Skeletal muscle tissue (tissue), 4 donors: ENCODE results near the gene NDUFS5. TPM values are rescaled to one million over a fixed set of nuclear protein-coding genes. Genes with fewer than 3 reads are reported as not detected.
A peak's percentile ranks its signal among the peaks of the same experiment; 100 is the strongest.
"Not testable (repeated sequence)": the region's sequence is repeated elsewhere in the genome, so short reads cannot be mapped to it uniquely, and the experiment has no call there.

Experiments used
- H3K27ac ChIP-seq: one replicate; pipeline ENCODE4 v1.7.0; 2013; ENCODE audit warnings: mild to moderate bottlenecking, low read depth, low read length, inconsistent platforms
- H3K27me3 ChIP-seq, 3 donors: one replicate each; pipeline ENCODE4 v1.7.0; 2013; ENCODE audit warnings: low read length in 3 of 3; ENCODE audit not compliant: control insufficient read depth in 3 of 3, insufficient read depth in 3 of 3
- H3K36me3 ChIP-seq, 3 donors: one replicate each; pipeline ENCODE4 v1.7.0; 2013; ENCODE audit warnings: low read length in 3 of 3; ENCODE audit not compliant: control insufficient read depth in 3 of 3, insufficient read depth in 3 of 3
- H3K4me1 ChIP-seq, 3 donors: one replicate each; pipeline ENCODE4 v1.7.0; 2013; ENCODE audit warnings: low read length in 3 of 3, mild to moderate bottlenecking in 3 of 3; ENCODE audit not compliant: control insufficient read depth in 3 of 3, insufficient read depth in 3 of 3
- H3K4me3 ChIP-seq, 3 donors: one replicate each; pipeline ENCODE4 v1.7.0; 2013; ENCODE audit warnings: low read length in 3 of 3
- H3K9ac ChIP-seq, 3 donors: one replicate each; pipeline ENCODE4 v1.7.0; 2013; ENCODE audit warnings: low read length in 3 of 3, mild to moderate bottlenecking in 3 of 3, moderate library complexity in 2 of 3, low read depth in 1 of 3
- H3K9me3 ChIP-seq, 3 donors: one replicate each; pipeline ENCODE4 v1.7.0; 2013; ENCODE audit warnings: low read length in 3 of 3; ENCODE audit not compliant: control insufficient read depth in 3 of 3
- total RNA-seq: library from RNA; depleted of rRNA; stranded (reverse); fragments of >200 nt; gene quantifications from one replicate; pipeline ENCODE4 v1.2.3, GENCODE V29; 2014
- donor health status: Osteomylitis.

The NDUFS5 gene
- total RNA-seq, 1 donor from 2014 or later = 503 TPM

GRCh38 chr1:39044762-39045161, 18.6 kb downstream of the NDUFS5 start:
- Histone ChIP-seq H3K36me3 (peaks cover 12 to 27% (median 24%) of the 10 kb centered on the region in 3 donors), H3K4me3 (no peak overlapping the region), H3K27me3 (no peaks in the 10 kb centered on the region)

GRCh38 chr1:39045231-39045630, 19.1 kb downstream of the NDUFS5 start:
- H3K9ac ChIP-seq = no peak overlapping the region
- H3K9me3 ChIP-seq = no peaks in the 10 kb centered on the region
- no peak overlapping the region for H3K27ac ChIP-seq
- peaks cover 10 to 13% (median 13%) of the 10 kb centered on the region in 3 donors for H3K4me1 ChIP-seq
- no peaks in the 10 kb centered on the region for H3K27me3 ChIP-seq
- no peak overlapping the region for H3K4me3 ChIP-seq
- peaks cover 12 to 29% (median 27%) of the 10 kb centered on the region in 3 donors for H3K36me3 ChIP-seq

More at GRCh38 chr1:39044762-39045161, 18.6 kb downstream of the NDUFS5 start:
- no peak overlapping the region for H3K27ac ChIP-seq
- H3K4me1 ChIP-seq = peaks cover 10 to 13% (median 13%) of the 10 kb centered on the region in 3 donors
- no peak overlapping the region for H3K9ac ChIP-seq
- no peaks in the 10 kb centered on the region for H3K9me3 ChIP-seq

- no peaks in the 10 kb centered on the region for H3K9me3 ChIP-seq
- H3K27me3 ChIP-seq = no peaks in the 10 kb centered on the region
- peak overlapping the region; percentile 79 for H3K27ac ChIP-seq
- peaks cover 7 to 19% (median 18%) of the 10 kb centered on the region in 3 donors for H3K36me3 ChIP-seq
- H3K4me3 ChIP-seq = no peak overlapping the region
- peak overlapping the region; percentile 12 to 51 (median 18) for H3K9ac ChIP-seq
- H3K4me1 ChIP-seq = peaks cover 10 to 13% (median 13%) of the 10 kb centered on the region in 3 donors
Observed at GRCh38 chr1:39046613-39047210, 20.6 kb downstream of the NDUFS5 start.

GRCh38 chr1:39047374-39048229, 21.5 kb downstream of the NDUFS5 start:
- Histone ChIP-seq H3K36me3 (peaks cover 3 to 14% (median 13%) of the 10 kb centered on the region in 3 donors), H3K4me3 (no peak overlapping the region), H3K9ac (peak overlapping the region in 2 of 3 donors; percentile 18 to 51), H3K4me1 (peaks cover 10 to 13% (median 13%) of the 10 kb centered on the region in 3 donors), H3K27ac (peak overlapping the region; percentile 79), H3K9me3 (no peaks in the 10 kb centered on the region), H3K27me3 (no peaks in the 10 kb centered on the region)

GRCh38 chr1:39048745-39049370, 22.7 kb downstream of the NDUFS5 start:
- H3K36me3 ChIP-seq = peaks cover 0 to 13% (median 6%) of the 10 kb centered on the region in 3 donors
- no peak overlapping the region for H3K9ac ChIP-seq
- no peak overlapping the region for H3K4me3 ChIP-seq
- H3K9me3 ChIP-seq = no peaks in the 10 kb centered on the region
- no peaks in the 10 kb centered on the region for H3K27me3 ChIP-seq
- peaks cover 10 to 13% (median 13%) of the 10 kb centered on the region in 3 donors for H3K4me1 ChIP-seq
- H3K27ac ChIP-seq = no peak overlapping the region

GRCh38 chr1:39050001-39050400, 23.9 kb downstream of the NDUFS5 start:
- no peaks in the 10 kb centered on the region for H3K27me3 ChIP-seq
- H3K4me1 ChIP-seq = peaks cover 10 to 13% (median 13%) of the 10 kb centered on the region in 3 donors
- H3K27ac ChIP-seq = no peak overlapping the region
- H3K9ac ChIP-seq = no peak overlapping the region
- no peaks in the 10 kb centered on the region for H3K9me3 ChIP-seq
- peaks cover 0 to 10% (median 0%) of the 10 kb centered on the region in 3 donors for H3K36me3 ChIP-seq
- no peak overlapping the region for H3K4me3 ChIP-seq

- not testable (repeated sequence) for H3K36me3 ChIP-seq
Observed at GRCh38 chr1:39051193-39051850, 25.2 kb downstream of the NDUFS5 start.

GRCh38 chr1:39051956-39052355, 25.8 kb downstream of the NDUFS5 start:
- no peaks in the 10 kb centered on the region for H3K27me3 ChIP-seq
- no peak overlapping the region for H3K4me3 ChIP-seq
- peaks cover 0 to 10% (median 0%) of the 10 kb centered on the region in 3 donors for H3K36me3 ChIP-seq
- H3K4me1 ChIP-seq = peaks cover 6 to 9% (median 8%) of the 10 kb centered on the region in 3 donors
- no peak overlapping the region for H3K27ac ChIP-seq
- H3K9ac ChIP-seq = no peak overlapping the region
- no peaks in the 10 kb centered on the region for H3K9me3 ChIP-seq

More at GRCh38 chr1:39051193-39051850, 25.2 kb downstream of the NDUFS5 start:
- H3K27ac ChIP-seq, H3K9me3 ChIP-seq, H3K27me3 ChIP-seq, H3K9ac ChIP-seq, H3K4me3 ChIP-seq: not testable (repeated sequence)
- peaks cover 10 to 13% (median 13%) of the 10 kb centered on the region in 3 donors for H3K4me1 ChIP-seq

- not testable (repeated sequence) for H3K9ac ChIP-seq, H3K27me3 ChIP-seq, H3K27ac ChIP-seq, H3K9me3 ChIP-seq, H3K4me3 ChIP-seq, H3K36me3 ChIP-seq, H3K4me1 ChIP-seq
Observed at GRCh38 chr1:39055213-39055710, 29.1 kb downstream of the NDUFS5 start.
